Osteoblast (primary cell): ENCODE measurements around the gene FAF1. TPM values are rescaled to one million over a fixed set of nuclear protein-coding genes. Genes with fewer than 3 reads are reported as not detected.

Experiments used
- DNase-seq: peaks from one replicate; pipeline ENCODE4 v3.0.0; 2011; ENCODE audit warnings: low spot score, mixed read lengths; ENCODE audit not compliant: insufficient read length; ENCODE audit errors: missing footprints
- H2AFZ ChIP-seq: 2 replicates; pipeline ENCODE4 v1.6.0; 2011; ENCODE audit warnings: mild to moderate bottlenecking, low read length
- H3K27ac ChIP-seq: 2 replicates; pipeline ENCODE4 v1.5.1; 2011; ENCODE audit warnings: mild to moderate bottlenecking, low read depth, low read length, moderate library complexity
- H3K27me3 ChIP-seq: 2 replicates; pipeline ENCODE4 v1.6.0; 2012; ENCODE audit warnings: mild to moderate bottlenecking, control low read depth, inconsistent platforms, low read length, moderate library complexity; ENCODE audit not compliant: insufficient read depth
- H3K36me3 ChIP-seq: 2 replicates; pipeline ENCODE4 v1.5.1; 2011; ENCODE audit warnings: mild to moderate bottlenecking, low read length, control low read depth, moderate library complexity; ENCODE audit not compliant: insufficient read depth
- H3K4me1 ChIP-seq: 2 replicates; pipeline ENCODE4 v1.5.1; 2011; ENCODE audit warnings: mild to moderate bottlenecking, low read length, control low read depth, moderate library complexity; ENCODE audit not compliant: insufficient read depth
- H3K4me2 ChIP-seq: 2 replicates; pipeline ENCODE4 v1.6.0; 2011; ENCODE audit warnings: mild to moderate bottlenecking, low read length; ENCODE audit not compliant: insufficient read depth
- H3K4me3 ChIP-seq: fragments of 200-600 bp; sonication (generic); 3 replicates; pipeline ENCODE4 v1.5.1; 2012; ENCODE audit warnings: mild to moderate bottlenecking, low read length, inconsistent platforms; ENCODE audit not compliant: insufficient read depth
- H3K79me2 ChIP-seq: 2 replicates; pipeline ENCODE4 v1.6.0; 2012; ENCODE audit warnings: mild to moderate bottlenecking, low read length, control low read depth, inconsistent platforms; ENCODE audit not compliant: insufficient read depth
- H3K9me3 ChIP-seq: 2 replicates; pipeline ENCODE4 v1.5.1; 2011; ENCODE audit warnings: low read depth, low read length, control low read depth
- H4K20me1 ChIP-seq: 2 replicates; pipeline ENCODE4 v1.6.0; 2012; ENCODE audit warnings: mild to moderate bottlenecking, low read length, control low read depth; ENCODE audit not compliant: insufficient read depth
- CTCF ChIP-seq: IDR thresholded peaks from 2 replicates; pipeline ENCODE4 v1.5.1; 2011; ENCODE audit warnings: mild to moderate bottlenecking, low read depth, low read length, moderate library complexity; ENCODE audit errors: extremely low read depth
- total RNA-seq: library from RNA; depleted of rRNA; stranded (reverse); fragments of >200 nt; gene quantifications from 2 replicates; pipeline ENCODE4 v1.2.3, GENCODE V29; 2012

Gene FAF1
- total RNA-seq, 1 donor, result 40.5 TPM

- Histone ChIP-seq H3K27ac (no peak overlapping the region), H3K4me2 (no peak overlapping the region), H3K4me1 (no peaks in the 10 kb centered on the region), H3K9me3 (no peaks in the 10 kb centered on the region), H3K27me3 (no peaks in the 10 kb centered on the region), H4K20me1 (no peaks in the 10 kb centered on the region), H3K36me3 (no peaks in the 10 kb centered on the region), H3K79me2 (no peaks in the 10 kb centered on the region), H3K4me3 (no peak overlapping the region), H2AFZ (no peak overlapping the region)
- no peak for TF ChIP-seq CTCF
- no peak for DNase-seq
These were observed 250.0 kb downstream of the FAF1 start for GRCh38 chr1:50710099-50710498.

- no peak for DNase-seq
- no peak for TF ChIP-seq CTCF
These were observed 252.2 kb downstream of the FAF1 start for GRCh38 chr1:50707824-50708223.

DNA sequence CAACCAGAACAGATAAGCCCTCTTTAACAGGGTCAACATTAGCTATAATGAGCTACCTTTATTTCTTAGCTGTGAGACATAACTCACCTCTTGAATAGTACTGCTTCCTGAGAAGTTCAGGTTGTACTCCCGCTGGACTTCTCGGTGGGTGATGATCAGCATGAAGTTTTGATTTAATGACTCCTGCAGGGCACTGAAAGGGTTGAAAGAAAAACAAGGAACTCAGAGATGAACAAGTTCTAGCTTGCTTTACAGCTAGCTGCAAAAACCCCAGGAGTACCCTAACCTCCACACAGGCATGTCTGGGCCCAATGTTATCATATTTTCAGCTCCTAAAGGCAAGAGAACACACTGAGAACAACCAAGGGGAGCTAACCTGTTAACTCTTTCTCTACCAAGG is 254.4 kb downstream of the FAF1 start:
- Histone ChIP-seq H3K4me1 (no peaks in the 10 kb centered on the region), H3K27ac (no peak overlapping the region), H3K36me3 (no peaks in the 10 kb centered on the region), H3K27me3 (no peaks in the 10 kb centered on the region), H3K4me3 (no peak overlapping the region), H3K4me2 (no peak overlapping the region), H4K20me1 (no peaks in the 10 kb centered on the region), H3K9me3 (no peaks in the 10 kb centered on the region), H2AFZ (no peak overlapping the region), H3K79me2 (no peaks in the 10 kb centered on the region)
- no peak for DNase-seq
- TF ChIP-seq CTCF, result no peak

More at GRCh38 chr1:50707824-50708223, 252.2 kb downstream of the FAF1 start:
- Histone ChIP-seq H3K9me3 (no peaks in the 10 kb centered on the region), H3K4me3 (no peak overlapping the region), H4K20me1 (no peaks in the 10 kb centered on the region), H3K36me3 (no peaks in the 10 kb centered on the region), H3K4me2 (no peak overlapping the region), H2AFZ (no peak overlapping the region), H3K79me2 (no peaks in the 10 kb centered on the region), H3K4me1 (no peaks in the 10 kb centered on the region), H3K27me3 (no peaks in the 10 kb centered on the region), H3K27ac (no peak overlapping the region)

DNA sequence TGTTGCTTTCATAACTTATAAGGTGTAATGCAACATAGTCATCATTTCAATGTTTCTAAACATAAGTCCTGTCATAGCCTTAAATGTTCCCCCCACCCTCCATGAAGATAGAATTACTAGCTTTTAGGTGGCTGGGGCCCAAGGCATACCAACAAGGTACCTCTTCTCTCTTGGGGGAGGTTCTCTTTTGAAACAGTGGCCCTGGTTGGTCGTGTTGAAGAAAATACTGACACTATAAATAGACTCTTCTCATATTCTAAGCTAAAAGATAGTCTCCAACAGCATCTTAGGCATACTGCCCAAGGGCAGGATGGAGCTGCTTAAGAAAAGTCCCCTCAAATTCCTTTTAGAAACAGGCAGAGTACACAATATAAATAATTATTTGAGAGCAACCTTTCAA is 255.0 kb downstream of the FAF1 start:
- H3K9me3 ChIP-seq, result no peaks in the 10 kb centered on the region
- H3K4me1 ChIP-seq, result no peaks in the 10 kb centered on the region
- no peaks in the 10 kb centered on the region for H3K27me3 ChIP-seq
- DNase-seq, result no peak
- no peaks in the 10 kb centered on the region for H4K20me1 ChIP-seq
- H3K79me2 ChIP-seq, result no peaks in the 10 kb centered on the region
- no peak overlapping the region for H3K27ac ChIP-seq
- no peak overlapping the region for H3K4me2 ChIP-seq
- H3K36me3 ChIP-seq, result no peaks in the 10 kb centered on the region
- no peak overlapping the region for H2AFZ ChIP-seq
- H3K4me3 ChIP-seq, result no peak overlapping the region
- no peak for TF ChIP-seq CTCF
